Hepatocyte (in vitro differentiated cells): Measurements from ENCODE around the gene INPP5D. TPM values are rescaled to one million over a fixed set of nuclear protein-coding genes. Genes with fewer than 3 reads are reported as not detected.

Experiments
- DNase-seq: peaks from one replicate; pipeline ENCODE4 v3.0.0-alpha.2; 2016; ENCODE audit warnings: low spot score
- H2AFZ ChIP-seq: fragments of 200-600 bp; sonication (generic); 2 replicates; pipeline ENCODE4 v1.6.0; 2016; ENCODE audit warnings: antibody characterized with exemption, mild to moderate bottlenecking
- H3K27ac ChIP-seq: fragments of 200-600 bp; sonication (generic); 2 replicates; pipeline ENCODE4 v1.5.1; 2016; ENCODE audit warnings: mild to moderate bottlenecking
- H3K27me3 ChIP-seq: fragments of 200-600 bp; sonication (generic); 2 replicates; pipeline ENCODE4 v1.6.1; 2016
- H3K36me3 ChIP-seq: fragments of 200-600 bp; sonication (generic); replicated peaks from 2 replicates; pipeline ENCODE4 v1.5.1; 2016; ENCODE audit warnings: low read depth; ENCODE audit not compliant: insufficient read depth
- H3K4me1 ChIP-seq: fragments of 200-600 bp; sonication (generic); 2 replicates; pipeline ENCODE4 v1.5.1; 2016; ENCODE audit warnings: mild to moderate bottlenecking, moderate library complexity; ENCODE audit not compliant: insufficient read depth
- H3K4me2 ChIP-seq: fragments of 200-600 bp; sonication (generic); 2 replicates; pipeline ENCODE4 v1.6.0; 2016
- H3K4me3 ChIP-seq: fragments of 200-600 bp; sonication (generic); 2 replicates; pipeline ENCODE4 v1.5.1; 2016; ENCODE audit warnings: mild to moderate bottlenecking
- H3K79me2 ChIP-seq: fragments of 200-600 bp; sonication (generic); 2 replicates; pipeline ENCODE4 v1.6.0; 2017; ENCODE audit warnings: mild to moderate bottlenecking
- H3K9me2 ChIP-seq: fragments of 200-600 bp; sonication (generic); replicated peaks from 2 replicates; pipeline ENCODE4 v1.6.0; 2017; ENCODE audit warnings: mild to moderate bottlenecking; ENCODE audit not compliant: insufficient read depth
- H3K9me3 ChIP-seq: fragments of 200-600 bp; sonication (generic); 2 replicates; pipeline ENCODE4 v1.5.1; 2016; ENCODE audit warnings: low read depth, mild to moderate bottlenecking
- H4K20me1 ChIP-seq: fragments of 200-600 bp; sonication (generic); 2 replicates; pipeline ENCODE4 v1.6.0; 2016; ENCODE audit warnings: mild to moderate bottlenecking; ENCODE audit not compliant: insufficient read depth, poor library complexity, severe bottlenecking
- CTCF ChIP-seq: fragments of 200-600 bp; sonication (generic); IDR thresholded peaks from 2 replicates; pipeline ENCODE4 v1.5.1; 2016; ENCODE audit warnings: antibody characterized with exemption, mild to moderate bottlenecking; ENCODE audit not compliant: poor library complexity
- EZH2 ChIP-seq: fragments of 200-600 bp; sonication (generic); IDR thresholded peaks from 2 replicates; pipeline ENCODE4 v1.6.1; 2016; ENCODE audit warnings: antibody characterized with exemption, mild to moderate bottlenecking, borderline replicate concordance
- EZH2phosphoT487 ChIP-seq: fragments of 200-600 bp; sonication (generic); IDR thresholded peaks from one replicate; pipeline ENCODE4 v1.6.1; 2018; ENCODE audit warnings: antibody characterized with exemption, mild to moderate bottlenecking, low read depth, moderate library complexity; ENCODE audit not compliant: unreplicated experiment, severe bottlenecking
- WGBS: methylation state at CpG from one replicate; pipeline ENCODE4 v1.1.6; 2016; ENCODE audit warnings: low lambda C conversion rate; ENCODE audit errors: missing lambda C conversion rate; 5-methylcytosine and 5-hydroxymethylcytosine counted together
- polyA plus RNA-seq: library from polyadenylated mRNA; unstranded; fragments of >200 nt; fragmentation: Nextera tagmentation; extraction: Ambion mirVana; gene quantifications from 2 replicates; pipeline ENCODE4 v1.2.1, GENCODE V29; 2016
- total RNA-seq: library from RNA; depleted of rRNA; stranded (reverse); fragments of >200 nt; gene quantifications from 2 replicates; pipeline ENCODE4 v1.2.3, GENCODE V29; 2014

Gene INPP5D
- total and polyA plus RNA-seq, 2 experiments from 2014 or later = 3.3 to 5.2 TPM

DNA sequence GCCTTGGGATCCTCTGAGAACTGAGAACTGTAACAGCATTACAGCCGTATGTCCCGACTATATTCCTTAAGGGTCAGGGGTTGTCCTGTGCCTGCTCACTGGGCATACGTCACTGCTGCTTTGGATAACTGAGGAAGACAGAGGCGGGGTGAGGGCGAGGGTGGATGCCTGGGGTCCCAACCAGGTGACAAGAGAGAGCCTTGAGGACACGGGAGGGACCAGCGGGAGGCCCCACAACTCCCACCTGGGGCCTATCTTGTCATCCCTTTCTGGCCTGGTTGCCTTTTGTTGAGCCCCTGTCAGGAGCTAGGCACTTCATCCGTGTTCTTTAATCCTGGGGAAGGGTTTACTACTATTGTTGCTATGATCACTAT, 28.8 kb downstream of the INPP5D start:
- Histone ChIP-seq H3K9me2 (no peaks in the 10 kb centered on the region), H3K4me1 (no peaks in the 10 kb centered on the region), H2AFZ (no peak overlapping the region), H3K4me3 (no peak overlapping the region), H3K27ac (no peak overlapping the region), H3K27me3 (no peaks in the 10 kb centered on the region), H3K36me3 (no peaks in the 10 kb centered on the region), H3K79me2 (no peaks in the 10 kb centered on the region), H3K9me3 (no peaks in the 10 kb centered on the region), H4K20me1 (no peaks in the 10 kb centered on the region), H3K4me2 (no peak overlapping the region)
- DNase-seq = no peak
- 79% methylated on average over 8 of the region's 8 CpGs for WGBS
- no peak for TF ChIP-seq EZH2
- no peak for TF ChIP-seq CTCF

- H3K27ac ChIP-seq = no peak overlapping the region
- no peak overlapping the region for H3K4me2 ChIP-seq
- no peaks in the 10 kb centered on the region for H3K27me3 ChIP-seq
- DNase-seq = no peak
- no peak overlapping the region for H2AFZ ChIP-seq
- no peaks in the 10 kb centered on the region for H3K9me2 ChIP-seq
- no peaks in the 10 kb centered on the region for H3K79me2 ChIP-seq
- no peaks in the 10 kb centered on the region for H4K20me1 ChIP-seq
- no peaks in the 10 kb centered on the region for H3K9me3 ChIP-seq
- H3K4me1 ChIP-seq = no peaks in the 10 kb centered on the region
- TF ChIP-seq CTCF = no peak
- TF ChIP-seq EZH2 = no peak
- no peak for TF ChIP-seq EZH2phosphoT487
- 95% methylated on average over 11 of the region's 11 CpGs for WGBS
- no peak overlapping the region for H3K4me3 ChIP-seq
- no peaks in the 10 kb centered on the region for H3K36me3 ChIP-seq
These were observed 29.7 kb downstream of the INPP5D start for GRCh38 chr2:233089851-233090250.

DNA sequence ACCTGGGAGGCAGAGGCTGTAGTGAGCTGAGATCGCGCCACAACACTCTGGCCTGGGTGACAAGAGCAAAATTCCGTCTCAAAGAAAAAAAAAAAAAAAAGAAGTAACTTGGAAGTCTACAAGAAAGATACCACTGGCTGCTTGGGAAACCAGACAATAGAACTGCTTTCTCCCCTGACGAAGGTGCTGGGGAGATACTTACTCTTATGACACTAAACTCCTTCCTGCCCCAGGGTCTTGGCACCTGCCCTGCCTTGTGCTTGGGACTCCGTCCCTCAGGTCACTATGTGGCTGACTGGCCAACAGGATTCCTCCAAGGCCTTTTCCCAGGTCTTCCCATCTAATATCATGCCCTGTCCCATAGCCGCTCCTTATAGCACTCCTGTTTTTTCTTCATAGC, 30.7 kb downstream of the INPP5D start:
- no peaks in the 10 kb centered on the region for H3K36me3 ChIP-seq
- H2AFZ ChIP-seq = no peak overlapping the region
- no peaks in the 10 kb centered on the region for H3K9me3 ChIP-seq
- no peak overlapping the region for H3K4me2 ChIP-seq
- DNase-seq = no peak
- no peak overlapping the region for H3K27ac ChIP-seq
- no peaks in the 10 kb centered on the region for H3K4me1 ChIP-seq
- TF ChIP-seq CTCF = no peak
- no peak for TF ChIP-seq EZH2phosphoT487
- no peak for TF ChIP-seq EZH2
- no peaks in the 10 kb centered on the region for H3K79me2 ChIP-seq
- no peaks in the 10 kb centered on the region for H3K9me2 ChIP-seq
- no peaks in the 10 kb centered on the region for H4K20me1 ChIP-seq
- 89% methylated on average over 6 of the region's 6 CpGs for WGBS
- H3K4me3 ChIP-seq = no peak overlapping the region
- no peaks in the 10 kb centered on the region for H3K27me3 ChIP-seq
